Thymus (tissue), 11 donors: ENCODE measurements around the gene SYNJ1. TPM values are rescaled to one million over a fixed set of nuclear protein-coding genes. Genes with fewer than 3 reads are reported as not detected.

ENCODE experiments used
- DNase-seq, 9 donors: peaks; one replicate each; pipeline ENCODE4 v3.0.0-alpha.2; 2013; ENCODE audit warnings: low spot score in 9 of 9, low read depth in 6 of 9, missing footprints in 1 of 9
- H3K27ac ChIP-seq, 2 donors: one replicate each; pipeline ENCODE4 v1.5.1; 2013; ENCODE audit warnings: control low read depth in 1 of 2, low read depth in 1 of 2, low read length in 1 of 2, mild to moderate bottlenecking in 1 of 2, moderate library complexity in 1 of 2
- H3K27me3 ChIP-seq, 2 donors: one replicate each; pipeline ENCODE4 v1.5.1; 2013; ENCODE audit warnings: low read length in 1 of 2; ENCODE audit not compliant: control insufficient read depth in 2 of 2, insufficient read depth in 1 of 2
- H3K36me3 ChIP-seq, 2 donors: one replicate each; pipeline ENCODE4 v1.5.1; 2013; ENCODE audit warnings: low read length in 1 of 2, mild to moderate bottlenecking in 1 of 2, moderate library complexity in 1 of 2; ENCODE audit not compliant: control insufficient read depth in 2 of 2, insufficient read depth in 2 of 2
- H3K4me1 ChIP-seq, 2 donors: one replicate each; pipeline ENCODE4 v1.5.1; 2013; ENCODE audit warnings: low read length in 2 of 2; ENCODE audit not compliant: control insufficient read depth in 2 of 2, insufficient read depth in 2 of 2
- H3K4me3 ChIP-seq, 2 donors: one replicate each; pipeline ENCODE4 v1.5.1; 2013; ENCODE audit warnings: low read length in 2 of 2, control low read depth in 1 of 2, mild to moderate bottlenecking in 1 of 2
- H3K9me3 ChIP-seq, 2 donors: one replicate each; pipeline ENCODE4 v1.5.1; 2013; ENCODE audit warnings: low read length in 1 of 2, mild to moderate bottlenecking in 1 of 2; ENCODE audit not compliant: control insufficient read depth in 2 of 2, insufficient read depth in 1 of 2
- WGBS: extraction: QIAGEN DNeasy Blood & Tissue Kit; methylation state at CpG from one replicate; pipeline ENCODE4 v1.1.7; 2013; 5-methylcytosine and 5-hydroxymethylcytosine counted together
- polyA plus RNA-seq: library from polyadenylated mRNA; stranded (reverse); fragments of 200-250 nt; gene quantifications from one replicate; pipeline ENCODE4 v1.2.3, GENCODE V29; 2013
- total RNA-seq: library from RNA; stranded (reverse); fragments of 120-200 nt; gene quantifications from one replicate; pipeline ENCODE4 v1.2.4, GENCODE V29; 2013
- donor health status: healthy.

The SYNJ1 gene
- total and polyA plus RNA-seq, 2 donors, result 4.1 to 15.0 TPM

- 8% methylated on average over 13 of the region's 13 CpGs for WGBS
- Histone ChIP-seq H3K4me3 (peak overlapping the region; percentile 91 to 94), H3K4me1 (peaks cover 6 to 8% of the 10 kb centered on the region in 2 donors), H3K27ac (peak overlapping the region; percentile 92 to 93), H3K27me3 (no peaks in the 10 kb centered on the region), H3K9me3 (peaks cover 0 to 3% of the 10 kb centered on the region in 2 donors), H3K36me3 (peaks cover 3 to 7% of the 10 kb centered on the region in 2 donors)
- no peak for DNase-seq
These were observed 635 bp upstream of the SYNJ1 start for GRCh38 chr21:32728456-32728839.

GRCh38 chr21:32726839-32727686, 750 bp downstream of the SYNJ1 start:
- DNase-seq, result peak in 5 of 9 donors; percentile 11 to 53 (median 16)
- H3K27ac ChIP-seq, result peak overlapping the region; percentile 87 to 96
- peaks cover 0 to 3% of the 10 kb centered on the region in 2 donors for H3K9me3 ChIP-seq
- peaks cover 6 to 8% of the 10 kb centered on the region in 2 donors for H3K4me1 ChIP-seq
- H3K4me3 ChIP-seq, result peak overlapping the region; percentile 91 to 94
- H3K36me3 ChIP-seq, result peaks cover 3% of the 10 kb centered on the region in 2 donors
- WGBS, result under 1% methylated on average over 42 of the region's 42 CpGs
- no peaks in the 10 kb centered on the region for H3K27me3 ChIP-seq

- no peak overlapping the region for H3K4me3 ChIP-seq
- H3K36me3 ChIP-seq, result peaks cover 9 to 10% of the 10 kb centered on the region in 2 donors
- no peaks in the 10 kb centered on the region for H3K9me3 ChIP-seq
- H3K27ac ChIP-seq, result no peak overlapping the region
- no peaks in the 10 kb centered on the region for H3K4me1 ChIP-seq
- 89% methylated on average over 5 of the region's 5 CpGs for WGBS
- H3K27me3 ChIP-seq, result no peaks in the 10 kb centered on the region
- no peak for DNase-seq
These were observed 8.7 kb downstream of the SYNJ1 start for GRCh38 chr21:32719085-32719484.

GRCh38 chr21:32717851-32718316, 9.9 kb downstream of the SYNJ1 start:
- no peaks in the 10 kb centered on the region for H3K4me1 ChIP-seq
- no peak overlapping the region for H3K27ac ChIP-seq
- no peaks in the 10 kb centered on the region for H3K27me3 ChIP-seq
- peaks cover 6 to 10% of the 10 kb centered on the region in 2 donors for H3K36me3 ChIP-seq
- no peaks in the 10 kb centered on the region for H3K9me3 ChIP-seq
- WGBS, result 86% methylated on average over 2 of the region's 2 CpGs
- no peak for DNase-seq
- no peak overlapping the region for H3K4me3 ChIP-seq

- no peak for DNase-seq
- H3K36me3 ChIP-seq, result peaks cover 6 to 10% of the 10 kb centered on the region in 2 donors
- peaks cover 0 to 3% of the 10 kb centered on the region in 2 donors for H3K4me1 ChIP-seq
- over 99% methylated on average over 2 of the region's 2 CpGs for WGBS
- H3K9me3 ChIP-seq, result no peaks in the 10 kb centered on the region
- no peak overlapping the region for H3K4me3 ChIP-seq
- no peaks in the 10 kb centered on the region for H3K27me3 ChIP-seq
- no peak overlapping the region for H3K27ac ChIP-seq
These were observed 11.3 kb downstream of the SYNJ1 start for GRCh38 chr21:32716486-32716885.

- Histone ChIP-seq H3K36me3 (peaks cover 3 to 4% of the 10 kb centered on the region in 2 donors), H3K4me1 (peaks cover 0 to 3% of the 10 kb centered on the region in 2 donors), H3K27me3 (no peaks in the 10 kb centered on the region), H3K9me3 (no peaks in the 10 kb centered on the region), H3K27ac (no peak overlapping the region), H3K4me3 (no peak overlapping the region)
- no peak for DNase-seq
These were observed 14.1 kb downstream of the SYNJ1 start for GRCh38 chr21:32713726-32714125.

GRCh38 chr21:32712641-32713040, 15.2 kb downstream of the SYNJ1 start:
- WGBS, result 94% methylated on average over 4 of the region's 4 CpGs
- Histone ChIP-seq H3K9me3 (no peaks in the 10 kb centered on the region), H3K27me3 (no peaks in the 10 kb centered on the region), H3K4me1 (peaks cover 0 to 3% of the 10 kb centered on the region in 2 donors), H3K27ac (no peak overlapping the region), H3K36me3 (peaks cover 1 to 2% of the 10 kb centered on the region in 2 donors), H3K4me3 (no peak overlapping the region)
- DNase-seq, result no peak

GRCh38 chr21:32712043-32712442, 15.8 kb downstream of the SYNJ1 start:
- Histone ChIP-seq H3K27ac (no peak overlapping the region), H3K27me3 (no peaks in the 10 kb centered on the region), H3K4me1 (peaks cover 0 to 3% of the 10 kb centered on the region in 2 donors), H3K36me3 (no peaks in the 10 kb centered on the region), H3K9me3 (no peaks in the 10 kb centered on the region), H3K4me3 (no peak overlapping the region)
- DNase-seq, result peak in 2 of 9 donors; percentile 11 to 35

GRCh38 chr21:32710987-32711386, 16.8 kb downstream of the SYNJ1 start:
- DNase-seq, result no peak
- H3K27me3 ChIP-seq, result no peaks in the 10 kb centered on the region
- no peaks in the 10 kb centered on the region for H3K9me3 ChIP-seq
- WGBS, result 81% methylated on average over 4 of the region's 4 CpGs
- H3K36me3 ChIP-seq, result no peaks in the 10 kb centered on the region
- no peak overlapping the region for H3K4me3 ChIP-seq
- H3K4me1 ChIP-seq, result peaks cover 0 to 3% of the 10 kb centered on the region in 2 donors
- no peak overlapping the region for H3K27ac ChIP-seq
